Stimulated activated CD8-positive, alpha-beta memory T cell treated with anti-CD3 and anti-CD28 coated beads, Interleukin-7, amount 100 ng/mL, for 4 hours (primary cell): Measurements from ENCODE around the gene GNAQ.

Experiments
- DNase-seq, 2 donors: peaks; one replicate each; pipeline ENCODE4 v3.0.0-alpha.2; 2020; ENCODE audit warnings: low read depth in 2 of 2

The GNAQ gene

DNA sequence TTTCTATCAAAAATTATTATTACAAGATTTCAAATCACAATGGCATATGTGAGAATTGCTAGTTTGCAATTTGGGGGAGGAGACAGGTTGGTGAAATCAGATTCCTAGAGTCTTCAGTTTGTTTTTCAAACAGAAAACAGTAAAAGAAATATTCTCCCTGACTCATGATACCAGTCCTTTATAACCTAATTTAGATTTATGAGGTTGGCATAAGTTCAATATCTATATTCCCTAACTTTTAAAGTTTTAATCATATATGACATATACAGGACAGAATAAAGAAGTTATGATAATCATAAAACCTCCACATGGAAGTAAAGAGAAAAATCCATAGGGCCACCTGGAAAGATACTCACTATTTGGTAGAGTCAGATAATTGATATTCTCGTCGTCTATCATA lies 216.4 kb downstream of the GNAQ start:
- no peak for DNase-seq

GRCh38 chr9:77811832-77812231 lies 219.8 kb downstream of the GNAQ start:
- no peak for DNase-seq

- no peak for DNase-seq
Observed at GRCh38 chr9:77810637-77811119, 220.9 kb downstream of the GNAQ start.

- no peak for DNase-seq
Observed at GRCh38 chr9:77810047-77810446, 221.6 kb downstream of the GNAQ start.

DNA sequence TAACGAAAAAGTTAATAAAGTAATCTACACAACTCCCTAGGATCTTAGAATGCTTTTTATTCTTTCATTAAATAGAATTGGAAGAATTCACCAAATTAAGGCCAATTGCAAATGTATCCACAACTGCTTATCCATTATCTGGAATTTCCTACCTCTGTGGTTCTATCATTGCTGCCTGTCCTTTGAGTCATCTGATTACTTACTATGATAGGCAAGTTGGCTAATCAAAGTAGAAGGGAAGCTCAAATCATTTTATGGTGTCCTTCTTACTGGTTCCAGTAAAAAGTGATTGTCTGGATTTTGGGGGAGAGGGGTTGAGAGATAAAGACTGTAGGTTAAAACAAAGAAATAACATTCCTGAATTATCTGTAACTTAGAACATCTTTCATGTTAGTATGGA lies 222.1 kb downstream of the GNAQ start:
- DNase-seq = no peak

- no peak for DNase-seq
Observed at GRCh38 chr9:77808751-77809081, 222.9 kb downstream of the GNAQ start.

DNA sequence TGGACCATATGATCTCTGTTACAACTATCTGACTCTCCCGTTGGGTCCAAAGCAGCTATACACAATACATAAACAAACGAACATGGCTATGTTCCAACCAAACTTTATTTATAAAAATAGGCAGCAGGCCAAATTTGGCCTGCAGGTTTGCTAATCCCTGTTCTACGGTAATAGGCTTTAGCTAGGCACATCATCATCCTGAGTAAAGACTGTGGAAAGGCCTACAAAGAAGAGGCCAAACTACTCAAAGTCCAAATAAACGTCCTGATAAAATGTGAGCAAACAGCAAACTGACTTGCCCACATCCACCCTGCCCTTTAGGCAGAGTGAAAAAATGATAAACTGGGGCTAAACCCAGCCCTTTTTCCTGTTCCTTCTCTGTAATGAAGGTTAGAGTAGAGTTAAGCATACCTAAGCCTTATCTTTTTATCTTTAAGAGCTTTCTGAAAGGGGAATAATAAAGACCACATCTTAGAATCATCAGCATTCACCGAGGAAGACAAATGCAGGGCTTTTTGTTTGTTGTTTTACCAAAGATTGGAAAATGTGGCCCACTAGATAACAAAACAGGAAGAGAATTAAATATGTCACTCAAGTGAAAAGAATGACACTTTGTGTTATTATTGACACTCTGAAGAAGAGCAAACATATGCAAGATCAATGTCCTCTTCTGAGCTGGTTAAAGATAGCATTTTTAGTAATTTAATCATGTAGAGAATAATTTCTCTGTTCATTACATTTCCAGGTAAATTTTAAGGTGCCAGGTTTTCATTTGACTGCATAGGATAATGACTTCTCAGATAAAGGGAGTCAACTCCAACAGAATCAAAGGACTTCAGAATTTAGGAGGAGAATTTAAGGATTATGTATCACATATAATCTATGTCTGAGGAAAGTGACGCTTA lies 223.5 kb downstream of the GNAQ start:
- no peak for DNase-seq

- no peak for DNase-seq
Observed at GRCh38 chr9:77807281-77807683, 224.3 kb downstream of the GNAQ start.

- no peak for DNase-seq
Observed at GRCh38 chr9:77806741-77807140, 224.9 kb downstream of the GNAQ start.

GRCh38 chr9:77805810-77806209 lies 225.8 kb downstream of the GNAQ start:
- no peak for DNase-seq

DNA sequence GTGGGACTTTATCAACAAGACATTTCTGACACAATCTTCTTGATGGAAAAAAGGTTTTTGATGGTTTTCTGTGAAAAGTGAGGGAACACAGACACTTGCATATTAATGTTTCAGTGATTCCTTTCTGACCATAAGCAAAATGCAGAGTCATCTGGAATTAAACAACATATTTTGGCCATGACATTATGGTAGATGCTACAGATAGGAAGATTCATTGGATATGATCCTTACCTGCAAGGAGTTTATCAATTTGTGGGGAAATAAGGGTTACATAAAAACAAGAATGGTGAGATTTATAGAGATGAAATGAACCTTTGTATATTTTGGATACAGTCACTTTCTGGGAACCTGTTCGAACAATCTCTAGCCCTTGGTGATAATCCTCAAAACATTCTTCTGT lies 228.2 kb downstream of the GNAQ start:
- no peak for DNase-seq

DNA sequence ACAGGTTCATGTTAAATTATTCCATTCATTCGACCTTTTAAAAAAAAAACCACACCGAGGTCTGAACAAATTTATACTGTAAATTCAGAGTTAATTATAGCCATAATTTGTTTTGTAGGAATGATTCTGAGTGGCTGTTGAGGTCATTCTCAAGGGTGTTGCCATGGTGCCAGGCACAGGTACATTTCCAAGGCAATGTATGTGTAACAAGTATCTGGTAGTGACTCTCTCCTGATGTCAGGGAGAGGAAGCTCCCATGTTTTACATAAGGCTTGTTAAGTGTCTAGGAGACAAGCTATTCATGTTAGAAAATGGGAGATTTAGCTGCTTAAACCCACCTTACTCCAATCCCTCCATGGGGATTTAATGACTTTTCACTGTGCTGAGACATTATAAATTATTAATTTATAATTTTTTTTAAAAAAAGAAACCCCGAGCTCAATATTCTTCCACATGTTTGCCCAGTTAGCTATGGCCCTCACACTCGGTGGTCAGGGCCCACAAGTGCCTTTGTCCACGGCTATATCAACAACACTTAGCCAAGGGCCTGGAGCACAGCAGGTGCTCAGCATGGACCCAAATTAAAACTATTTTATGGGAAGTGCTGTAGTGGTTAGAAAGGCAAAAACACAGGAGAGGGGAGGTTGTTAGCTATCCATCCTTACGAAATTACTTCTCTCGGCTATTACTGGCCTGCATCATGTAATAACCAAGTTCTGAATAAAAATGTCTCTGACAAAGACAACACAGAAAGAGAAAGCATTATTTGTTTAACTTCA lies 228.9 kb downstream of the GNAQ start:
- DNase-seq = no peak

- DNase-seq = no peak
Observed at GRCh38 chr9:77802064-77802463, 229.5 kb downstream of the GNAQ start.

- DNase-seq = no peak
Observed at GRCh38 chr9:77800924-77801551, 230.6 kb downstream of the GNAQ start.

DNA sequence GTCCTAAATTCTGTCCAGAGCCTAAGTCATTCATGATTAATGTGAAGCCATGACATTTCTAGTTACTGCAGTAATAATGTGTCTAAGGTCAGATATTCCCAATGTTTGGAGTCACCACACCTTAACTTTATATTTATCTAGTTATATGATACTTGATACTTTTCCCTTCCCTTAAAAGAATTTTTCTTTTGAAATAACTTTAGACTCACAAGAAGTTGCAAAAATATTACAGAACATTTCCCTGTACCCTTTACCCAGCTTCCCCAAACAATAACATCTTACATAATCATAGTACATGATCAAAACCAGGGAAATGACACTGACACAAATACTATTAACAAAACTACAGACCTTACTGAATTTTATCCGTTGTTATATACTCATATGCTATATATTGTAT lies 233.5 kb downstream of the GNAQ start:
- DNase-seq = no peak

DNA sequence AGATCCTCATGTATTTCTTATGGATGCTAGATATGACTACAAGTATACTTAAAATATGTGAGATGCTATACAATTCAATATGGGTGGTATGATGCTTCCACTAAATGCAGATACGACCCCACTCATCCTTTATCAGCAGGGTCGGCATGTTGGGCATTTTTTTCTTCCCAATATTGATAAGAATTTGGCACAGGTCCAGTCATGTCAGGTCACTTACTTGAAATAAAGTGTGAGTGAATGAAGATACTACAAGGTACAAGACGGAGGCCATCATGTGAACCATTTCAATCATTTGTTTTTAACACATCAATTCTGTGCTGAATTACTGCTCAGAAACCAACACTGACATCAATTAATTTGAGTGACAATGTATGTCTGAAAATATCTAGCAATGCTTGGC lies 236.6 kb downstream of the GNAQ start:
- DNase-seq = no peak

DNA sequence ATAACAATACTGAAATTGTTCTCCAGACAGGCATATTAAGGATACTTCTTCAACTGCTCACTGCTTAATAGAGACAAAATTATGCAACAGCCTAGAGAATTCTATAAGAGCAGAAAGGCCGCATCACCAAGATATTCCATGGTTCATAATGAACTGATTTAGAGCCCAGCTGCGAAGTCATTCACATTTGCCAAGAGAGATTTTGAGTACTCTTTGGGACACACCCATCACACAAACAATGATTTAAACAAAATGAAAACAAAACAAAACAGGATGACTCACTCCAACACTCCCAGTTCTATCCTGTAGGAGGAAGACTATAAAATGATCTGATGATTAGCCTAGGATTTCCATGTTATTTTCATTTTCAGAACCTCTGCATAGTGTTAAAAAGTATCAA lies 237.8 kb downstream of the GNAQ start:
- no peak for DNase-seq

- no peak for DNase-seq
Observed at GRCh38 chr9:77789891-77790290, 241.7 kb downstream of the GNAQ start.

DNA sequence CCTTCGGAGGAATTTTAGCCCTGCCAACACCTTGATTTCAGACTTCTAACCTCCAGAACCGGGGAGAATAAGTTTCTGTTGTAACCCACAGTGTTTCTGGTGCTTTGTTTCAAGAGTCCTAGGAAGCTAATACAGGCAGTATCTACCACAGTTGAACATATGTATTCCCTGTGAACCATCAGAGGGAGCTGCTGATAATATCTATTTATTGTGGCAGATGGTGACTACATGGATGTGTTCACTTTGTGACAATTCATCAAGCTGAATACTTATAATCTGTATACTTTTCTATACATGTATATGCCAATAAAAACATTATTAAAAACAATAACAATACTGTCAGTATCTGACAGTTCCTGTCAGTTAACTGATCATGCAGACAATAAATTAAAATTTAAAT lies 246.3 kb downstream of the GNAQ start:
- DNase-seq = no peak

GRCh38 chr9:77783518-77783917 lies 248.1 kb downstream of the GNAQ start:
- no peak for DNase-seq

- DNase-seq = no peak
Observed at GRCh38 chr9:77779010-77779409, 252.6 kb downstream of the GNAQ start.

GRCh38 chr9:77773381-77773780 lies 258.2 kb downstream of the GNAQ start:
- DNase-seq = no peak

DNA sequence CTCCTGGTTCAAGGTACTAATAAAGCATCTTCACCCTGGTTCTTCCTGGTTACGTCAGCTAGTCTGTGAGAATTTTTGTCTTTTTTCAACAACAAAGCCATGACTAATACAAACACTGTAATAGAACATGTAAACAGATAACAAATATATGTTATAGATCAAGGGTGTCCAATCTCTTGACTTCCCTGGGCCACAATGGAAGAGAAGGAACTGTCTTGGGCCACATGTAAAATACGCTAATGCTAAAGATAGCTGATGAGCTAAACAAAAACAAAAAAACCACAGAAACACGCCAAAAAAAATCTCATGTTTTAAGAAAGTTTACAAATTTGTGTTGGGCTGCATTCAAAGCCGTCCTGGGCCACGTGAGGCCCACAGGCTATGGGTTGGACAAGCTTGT lies 259.0 kb downstream of the GNAQ start:
- no peak for DNase-seq
